ENCODE data around the gene FLT3LG.

DNA sequence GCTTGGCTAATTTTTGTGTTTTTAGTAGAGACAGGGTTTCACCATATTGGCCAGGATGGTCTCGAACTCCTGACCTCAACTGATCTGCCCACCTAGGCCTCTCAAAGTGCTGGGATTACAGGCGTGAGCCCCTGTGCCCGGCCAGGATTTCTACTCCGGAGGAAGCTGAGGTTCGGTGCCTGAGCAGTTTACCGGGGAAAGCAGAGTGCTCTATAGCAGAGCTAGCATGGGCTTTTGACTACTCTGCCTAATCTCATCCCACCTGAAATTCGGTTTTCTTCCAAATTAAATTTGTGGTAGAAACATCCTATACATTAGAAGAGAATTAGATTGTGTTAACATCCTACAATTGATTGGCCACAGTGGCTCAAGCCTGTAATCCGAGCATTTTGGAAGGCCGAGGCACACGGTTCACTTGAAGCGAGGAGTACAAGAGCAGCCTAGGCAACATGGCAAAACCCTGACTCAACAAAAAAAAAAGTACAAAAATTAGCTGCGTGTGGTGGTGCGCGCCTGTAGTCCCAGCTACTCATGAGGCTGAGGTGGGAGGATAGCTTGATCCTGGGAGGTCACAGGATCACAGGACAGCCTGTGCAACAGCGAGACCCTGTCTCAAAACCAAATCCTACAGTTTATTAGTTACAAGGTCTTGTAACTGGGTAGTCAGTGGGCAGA is 15.0 kb downstream of the FLT3LG start:
- TF ChIP-seq ZNF274 (IDR thresholded peaks at IDR 0.05; ENCODE audit: low read depth, low read length): no peak
- TF ChIP-seq YY1 (IDR thresholded peaks at IDR 0.05; ENCODE audit: insufficient read depth, insufficient read length): no peak
- TF ChIP-seq SUZ12 (IDR thresholded peaks at IDR 0.05; ENCODE audit: extremely low read depth, insufficient read depth, insufficient read length): no peak
